HepG2 (cell line): Measurements from ENCODE around the gene CTDSP1. TPM values are rescaled to one million over a fixed set of nuclear protein-coding genes. Genes with fewer than 3 reads are reported as not detected.

Experiments
- CENPT ChIP-seq: sonication (generic); formaldehyde crosslinking; IDR thresholded peaks from 2 replicates; pipeline ENCODE4 v1.8.0; 2022; ENCODE audit warnings: low read depth, mild to moderate bottlenecking, moderate library complexity, missing genetic modification reagents
- EED ChIP-seq: sonication (generic); formaldehyde crosslinking; IDR thresholded peaks from 2 replicates; pipeline ENCODE4 v1.5.0; 2020; ENCODE audit warnings: mild to moderate bottlenecking, missing genetic modification reagents
- ISX ChIP-seq: sonication (generic); formaldehyde crosslinking; conservative IDR thresholded peaks from 2 replicates; pipeline ENCODE4 v1.5.0; 2020; ENCODE audit warnings: missing genetic modification reagents
- KDM1A ChIP-seq: IDR thresholded peaks from 2 replicates; pipeline ENCODE4 v1.6.1; 2016; ENCODE audit warnings: missing compliant biosample characterization
- NPAS2 ChIP-seq: sonication (generic); formaldehyde crosslinking; IDR thresholded peaks from 2 replicates; pipeline ENCODE4 v1.8.0; 2022; ENCODE audit warnings: mild to moderate bottlenecking, missing genetic modification reagents, borderline replicate concordance
- RCOR2 ChIP-seq: IDR thresholded peaks from 2 replicates; pipeline ENCODE4 v1.6.1; 2016; ENCODE audit warnings: missing biosample characterization, missing genetic modification reagents
- SMARCE1 ChIP-seq: fragments of 450-650 bp; IDR thresholded peaks from 2 replicates; pipeline ENCODE4 v1.6.1; 2017; ENCODE audit warnings: borderline replicate concordance
- SP140L ChIP-seq: sonication (generic); formaldehyde crosslinking; IDR thresholded peaks from 2 replicates; pipeline ENCODE4 v1.4.0; 2020; ENCODE audit warnings: missing genetic modification reagents, borderline replicate concordance
- TGIF2 ChIP-seq: IDR thresholded peaks from 2 replicates; pipeline ENCODE4 v1.6.1; 2016; ENCODE audit warnings: control low read depth, missing compliant biosample characterization
- TRIM22 ChIP-seq: fragments of 450-650 bp; IDR thresholded peaks from 2 replicates; pipeline ENCODE4 v1.6.1; 2017
- ZFP36L2 ChIP-seq: sonication (generic); formaldehyde crosslinking; IDR thresholded peaks from 2 replicates; pipeline ENCODE4 v1.4.0; 2020; ENCODE audit warnings: missing genetic modification reagents
- ZHX1 ChIP-seq: sonication (generic); formaldehyde crosslinking; IDR thresholded peaks from 2 replicates; pipeline ENCODE4 v1.8.1; 2022; ENCODE audit warnings: low read depth, mild to moderate bottlenecking, missing genetic modification reagents
- ZNF264 ChIP-seq: sonication (generic); formaldehyde crosslinking; IDR thresholded peaks from 2 replicates; pipeline ENCODE4 v1.4.0; 2020; ENCODE audit warnings: missing genetic modification reagents
- ZNF484 ChIP-seq: sonication (generic); formaldehyde crosslinking; IDR thresholded peaks from 2 replicates; pipeline ENCODE4 v1.5.1; 2020; ENCODE audit warnings: mild to moderate bottlenecking, low read depth, missing genetic modification reagents, borderline replicate concordance
- ZNF605 ChIP-seq: sonication (generic); formaldehyde crosslinking; IDR thresholded peaks from 2 replicates; pipeline ENCODE4 v1.8.0; 2022; ENCODE audit warnings: mild to moderate bottlenecking, missing genetic modification reagents
- ZNF614 ChIP-seq: IDR thresholded peaks from 2 replicates; pipeline ENCODE4 v1.6.1; 2018; ENCODE audit warnings: missing biosample characterization, missing genetic modification reagents, inconsistent platforms, borderline replicate concordance
- ZNF772 ChIP-seq: sonication (generic); formaldehyde crosslinking; IDR thresholded peaks from 2 replicates; pipeline ENCODE4 v1.5.0; 2020; ENCODE audit warnings: mild to moderate bottlenecking, missing genetic modification reagents
- ZNF839 ChIP-seq: sonication (generic); formaldehyde crosslinking; IDR thresholded peaks from 2 replicates; pipeline ENCODE4 v1.4.0; 2020; ENCODE audit warnings: missing genetic modification reagents, mild to moderate bottlenecking, borderline replicate concordance
- polyA plus RNA-seq, 8 experiments: library from polyadenylated mRNA; depleted of rRNA in 3 of 8; stranded (reverse) in 7 of 8; unstranded in 1 of 8; fragments of >200 nt; fragmentation: Illumina TruSeq in 4 of 8; extraction: Trizol in 4 of 8; gene quantifications; 2 replicates each; pipeline versions ENCODE4 v1.2.1 to v1.2.3, GENCODE V29; 2011 to 2016; ENCODE audit warnings: low read depth in 4 of 8, missing spikeins in 1 of 8, mixed read lengths in 1 of 8; ENCODE audit not compliant: insufficient read depth in 1 of 8
- total RNA-seq, 5 experiments: library from RNA; depleted of rRNA; stranded (reverse); fragments of >200 nt; fragmentation: Illumina TruSeq; extraction: Trizol; gene quantifications; 2 replicates each; pipeline ENCODE4 v1.2.3, GENCODE V29; 2016; ENCODE audit warnings: low read depth in 1 of 5
- TF ChIP-seq, protein P1 (sequence below): sonication (generic); formaldehyde crosslinking; IDR thresholded peaks from 2 replicates; pipeline ENCODE4 v1.9.0; 2022; ENCODE audit warnings: low read depth, missing genetic modification reagents
- TF ChIP-seq, protein P2 (sequence below): sonication (generic); formaldehyde crosslinking; IDR thresholded peaks from 2 replicates; pipeline ENCODE4 v1.5.0; 2020; ENCODE audit warnings: mild to moderate bottlenecking, low read depth, missing genetic modification reagents, borderline replicate concordance
- TF ChIP-seq, protein P3 (sequence below), 2 experiments: sonication (generic) in 1 of 2; formaldehyde crosslinking in 1 of 2; IDR thresholded peaks; 2 replicates each; pipeline versions ENCODE4 v1.4.0 to v1.6.1; 2018 to 2020; ENCODE audit warnings: missing genetic modification reagents in 2 of 2, borderline replicate concordance in 1 of 2, low read depth in 1 of 2, mild to moderate bottlenecking in 1 of 2, missing biosample characterization in 1 of 2

The CTDSP1 gene
- total and polyA plus RNA-seq, 2 of the 13 experiments (the other 11 are each of a cell fraction or from before 2014, with no cell fraction given): 91.0 to 268 TPM

DNA sequence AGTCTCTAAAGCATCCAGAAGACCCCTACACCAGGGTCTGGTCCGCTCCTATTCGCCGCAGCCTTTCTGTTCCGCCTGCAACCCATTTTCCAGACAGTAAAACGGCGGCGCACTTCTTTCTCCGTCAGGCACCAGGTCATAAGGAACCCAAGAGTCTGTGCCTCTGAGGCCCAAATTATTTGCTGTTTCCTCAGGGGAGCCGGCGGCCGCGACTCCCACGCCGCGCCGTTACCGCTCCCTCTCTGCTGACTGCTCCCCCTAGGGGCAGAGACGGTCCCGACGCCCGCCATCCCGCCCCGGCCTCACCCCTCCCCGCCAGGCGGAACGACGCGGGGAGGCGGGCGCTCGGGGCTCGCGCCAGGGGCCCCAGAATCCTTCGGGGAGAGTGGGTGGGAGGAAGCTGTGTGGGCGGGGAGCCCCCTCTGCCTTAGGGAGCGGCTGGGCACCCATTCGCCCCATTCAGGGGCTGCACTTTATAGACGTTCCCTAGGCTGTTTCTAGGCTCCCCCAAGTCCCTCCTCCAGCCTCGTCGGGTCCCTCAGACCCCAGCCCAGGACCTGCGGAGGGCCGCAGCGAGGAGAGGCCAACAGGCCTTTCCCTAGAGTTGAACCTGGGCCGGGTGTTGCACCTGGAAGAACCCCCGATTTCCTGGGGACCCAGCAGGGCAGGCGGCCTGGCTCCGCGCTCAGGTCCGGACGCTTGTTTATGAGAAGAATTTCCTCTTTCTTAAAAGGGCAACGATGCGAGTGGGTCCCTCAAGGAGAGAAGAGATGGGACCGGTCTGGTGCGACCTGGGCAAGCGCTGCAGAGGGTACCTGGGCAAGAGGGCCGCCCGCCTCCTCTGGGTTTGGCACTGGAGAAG is 3.6 kb upstream of the CTDSP1 start (continued):
- TF ChIP-seq, protein P1, sequence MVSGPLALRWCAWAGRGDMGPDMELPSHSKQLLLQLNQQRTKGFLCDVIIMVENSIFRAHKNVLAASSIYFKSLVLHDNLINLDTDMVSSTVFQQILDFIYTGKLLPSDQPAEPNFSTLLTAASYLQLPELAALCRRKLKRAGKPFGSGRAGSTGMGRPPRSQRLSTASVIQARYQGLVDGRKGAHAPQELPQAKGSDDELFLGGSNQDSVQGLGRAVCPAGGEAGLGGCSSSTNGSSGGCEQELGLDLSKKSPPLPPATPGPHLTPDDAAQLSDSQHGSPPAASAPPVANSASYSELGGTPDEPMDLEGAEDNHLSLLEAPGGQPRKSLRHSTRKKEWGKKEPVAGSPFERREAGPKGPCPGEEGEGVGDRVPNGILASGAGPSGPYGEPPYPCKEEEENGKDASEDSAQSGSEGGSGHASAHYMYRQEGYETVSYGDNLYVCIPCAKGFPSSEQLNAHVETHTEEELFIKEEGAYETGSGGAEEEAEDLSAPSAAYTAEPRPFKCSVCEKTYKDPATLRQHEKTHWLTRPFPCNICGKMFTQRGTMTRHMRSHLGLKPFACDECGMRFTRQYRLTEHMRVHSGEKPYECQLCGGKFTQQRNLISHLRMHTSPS (CRISPR knock-in tag): peak; percentile 82; the same call in 1 of the 2 replicates
- TF ChIP-seq TGIF2 (CRISPR knock-in tag) (no peak; the same call in 1 of the 2 replicates), ZNF605 (CRISPR knock-in tag) (peak; percentile 93), ZNF264 (CRISPR knock-in tag) (no peak), TRIM22 (no peak), CENPT (CRISPR knock-in tag) (no peak), SP140L (CRISPR knock-in tag) (0 out of 2 replicates have a peak, but pooled peaks have one; percentile 53), ZNF839 (CRISPR knock-in tag) (no peak), KDM1A (peak; percentile 73), ZHX1 (peak; percentile 54; the same call in 1 of the 2 replicates), ZNF772 (no peak), ISX (CRISPR knock-in tag) (no peak), ZFP36L2 (no peak; the same call in 1 of the 2 replicates), NPAS2 (no peak), ZNF484 (peak; percentile 62; the same call in 1 of the 2 replicates), EED (CRISPR knock-in tag) (no peak), RCOR2 (CRISPR knock-in tag) (peak; percentile 95; the same call in 1 of the 2 replicates), ZNF614 (CRISPR knock-in tag) (peak; percentile 76), SMARCE1 (no peak)
- TF ChIP-seq, protein P2, sequence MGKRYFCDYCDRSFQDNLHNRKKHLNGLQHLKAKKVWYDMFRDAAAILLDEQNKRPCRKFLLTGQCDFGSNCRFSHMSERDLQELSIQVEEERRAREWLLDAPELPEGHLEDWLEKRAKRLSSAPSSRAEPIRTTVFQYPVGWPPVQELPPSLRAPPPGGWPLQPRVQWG (CRISPR knock-in tag): no peak
- TF ChIP-seq, protein P3, sequence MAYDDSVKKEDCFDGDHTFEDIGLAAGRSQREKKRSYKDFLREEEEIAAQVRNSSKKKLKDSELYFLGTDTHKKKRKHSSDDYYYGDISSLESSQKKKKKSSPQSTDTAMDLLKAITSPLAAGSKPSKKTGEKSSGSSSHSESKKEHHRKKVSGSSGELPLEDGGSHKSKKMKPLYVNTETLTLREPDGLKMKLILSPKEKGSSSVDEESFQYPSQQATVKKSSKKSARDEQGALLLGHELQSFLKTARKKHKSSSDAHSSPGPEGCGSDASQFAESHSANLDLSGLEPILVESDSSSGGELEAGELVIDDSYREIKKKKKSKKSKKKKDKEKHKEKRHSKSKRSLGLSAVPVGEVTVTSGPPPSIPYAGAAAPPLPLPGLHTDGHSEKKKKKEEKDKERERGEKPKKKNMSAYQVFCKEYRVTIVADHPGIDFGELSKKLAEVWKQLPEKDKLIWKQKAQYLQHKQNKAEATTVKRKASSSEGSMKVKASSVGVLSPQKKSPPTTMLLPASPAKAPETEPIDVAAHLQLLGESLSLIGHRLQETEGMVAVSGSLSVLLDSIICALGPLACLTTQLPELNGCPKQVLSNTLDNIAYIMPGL (CRISPR knock-in tag; IDR thresholded peaks at IDR 0.05; ENCODE audit: borderline replicate concordance in 1 of 2, low read depth in 1 of 2): peak; percentile 95 to 98
